Activated T-helper 1 cell treated with anti-CD3 and anti-CD28 coated beads, Interleukin-2, amount 50 U/mL, for 16 hours (primary cell): ENCODE results near the gene TNFRSF8.
"Not testable (repeated sequence)": the region's sequence is repeated elsewhere in the genome, so short reads cannot be mapped to it uniquely, and the experiment has no call there.

Experiments
- DNase-seq, 2 donors: peaks; one replicate each; pipeline ENCODE4 v3.0.0-alpha.2; 2020; ENCODE audit warnings: low read depth in 1 of 2, low spot score in 1 of 2

The TNFRSF8 gene

GRCh38 chr1:12063141-12064072, at the start of gene TNFRSF8:
Gene TNFRSF8 (plus strand): TSS chr1:12063303. CDS start chr1:12063599, 296 bp downstream.
- DNase-seq = no peak

- no peak for DNase-seq
Measured at GRCh38 chr1:12014141-12014991, 48.7 kb upstream of the TNFRSF8 start.

GRCh38 chr1:12015001-12015491, 48.1 kb upstream of the TNFRSF8 start:
- DNase-seq = no peak

GRCh38 chr1:12015499-12015898, 47.6 kb upstream of the TNFRSF8 start:
- DNase-seq = no peak

- DNase-seq = no peak
Measured at GRCh38 chr1:12016182-12016581, 46.9 kb upstream of the TNFRSF8 start.

GRCh38 chr1:12019858-12020509, 43.1 kb upstream of the TNFRSF8 start:
- no peak for DNase-seq

- no peak for DNase-seq
Measured at GRCh38 chr1:12021616-12022015, 41.5 kb upstream of the TNFRSF8 start.

- DNase-seq = no peak
Measured at GRCh38 chr1:12022036-12022435, 41.1 kb upstream of the TNFRSF8 start.

GRCh38 chr1:12026586-12026985, 36.5 kb upstream of the TNFRSF8 start:
- DNase-seq = no peak

- no peak for DNase-seq
Measured at GRCh38 chr1:12028248-12028647, 34.9 kb upstream of the TNFRSF8 start.

GRCh38 chr1:12028957-12029511, 34.1 kb upstream of the TNFRSF8 start:
- no peak for DNase-seq

GRCh38 chr1:12029720-12030339, 33.3 kb upstream of the TNFRSF8 start:
- DNase-seq = no peak

- DNase-seq = no peak
Measured at GRCh38 chr1:12031039-12031980, 31.8 kb upstream of the TNFRSF8 start.

GRCh38 chr1:12032161-12032621, 30.9 kb upstream of the TNFRSF8 start:
- no peak for DNase-seq

GRCh38 chr1:12033441-12033840, 29.7 kb upstream of the TNFRSF8 start:
- not testable (repeated sequence) for DNase-seq

GRCh38 chr1:12034381-12034801, 28.7 kb upstream of the TNFRSF8 start:
- DNase-seq = no peak

- DNase-seq = no peak
Measured at GRCh38 chr1:12035312-12035711, 27.8 kb upstream of the TNFRSF8 start.

GRCh38 chr1:12037486-12038355, 25.4 kb upstream of the TNFRSF8 start:
- DNase-seq = no peak
